Ovary (tissue), 3 donors: ENCODE measurements around the gene UBE2I.

ENCODE experiments used
- CTCF ChIP-seq, 3 donors: fragments of 450-650 bp in 2 of 3; fragments of 200-600 bp in 1 of 3; IDR thresholded peaks; one replicate each; pipeline versions ENCODE4 v1.5.1 to v1.8.0; 2016 to 2022; ENCODE audit warnings: antibody characterized with exemption in 3 of 3, mild to moderate bottlenecking in 1 of 3
- EP300 ChIP-seq: sonication (generic); formaldehyde crosslinking; IDR thresholded peaks from one replicate; pipeline ENCODE4 v1.6.1; 2017; ENCODE audit warnings: antibody characterized with exemption
- donor health status: DM: no; HTN: no; CAD: no.

DNA sequence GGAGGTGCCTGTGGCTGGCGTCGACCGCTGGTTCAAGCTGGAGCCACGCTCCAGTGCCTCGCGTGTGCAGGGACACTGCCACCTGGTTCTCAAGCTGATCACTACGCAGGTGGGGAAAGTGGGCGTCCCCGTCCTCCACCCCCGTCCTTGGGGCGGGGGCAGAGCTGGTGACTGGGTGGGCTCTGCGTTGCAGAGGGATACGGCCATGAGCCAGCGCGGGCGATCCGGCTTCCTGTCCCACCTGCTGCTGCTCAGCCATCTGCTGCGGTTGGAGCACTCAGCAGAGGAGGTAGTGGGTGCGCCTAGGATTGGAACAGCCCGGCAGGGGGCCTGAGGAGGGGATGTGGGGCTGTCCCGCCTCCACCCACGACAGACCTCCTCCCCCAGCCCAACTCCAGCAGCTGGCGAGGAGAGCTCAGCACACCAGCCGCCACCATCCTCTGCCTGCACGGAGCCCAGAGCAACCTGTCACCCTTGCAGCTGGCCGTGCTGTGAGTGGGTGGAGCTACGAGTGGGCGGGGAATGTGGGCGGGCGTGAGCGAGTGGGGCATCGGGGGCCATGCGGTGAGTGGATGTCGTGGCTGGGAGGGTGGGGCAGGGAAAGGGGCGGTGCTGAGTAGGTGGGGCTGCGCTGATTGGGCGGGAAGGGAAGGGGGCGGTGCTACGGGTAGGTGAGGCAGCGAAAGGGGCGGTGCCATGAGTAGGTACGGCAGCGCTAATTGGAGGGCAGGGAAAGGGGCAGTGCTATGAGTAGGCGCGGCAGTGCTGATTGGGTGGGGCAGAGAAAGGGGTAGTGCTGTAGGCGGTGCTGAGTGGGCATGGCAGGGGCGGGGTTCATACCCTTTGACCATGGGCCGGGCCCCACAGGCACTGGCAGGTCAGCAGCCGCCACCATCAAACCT lies 33.3 kb downstream of the UBE2I start:
- TF ChIP-seq EP300 (no peak), CTCF (IDR thresholded peaks at IDR 0.05) (no peak)
